ENCODE results near the gene ARL6IP5.

The ARL6IP5 gene

DNA sequence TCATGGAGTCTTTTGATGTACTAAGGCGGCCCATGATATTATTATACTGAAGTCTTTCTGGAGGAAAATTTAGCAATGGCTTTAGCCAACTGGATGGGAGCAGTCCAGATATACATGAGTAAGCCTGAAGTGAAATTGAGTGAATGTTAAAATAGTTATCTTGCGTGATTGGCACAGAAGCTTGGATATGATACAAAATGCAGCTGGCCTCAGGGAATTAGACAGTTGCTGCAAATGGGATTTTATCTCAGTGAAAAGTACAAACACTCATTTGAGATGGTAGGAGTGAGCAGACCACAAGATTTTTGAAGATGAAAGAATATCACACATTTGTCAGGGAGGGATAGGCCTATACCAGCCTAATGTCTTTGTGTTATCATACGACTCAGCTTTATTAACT is 28.8 kb downstream of the ARL6IP5 start:
- no peak for FAIRE-seq
- no peak for DNase-seq (ENCODE audit: insufficient read length, low spot score)

DNA sequence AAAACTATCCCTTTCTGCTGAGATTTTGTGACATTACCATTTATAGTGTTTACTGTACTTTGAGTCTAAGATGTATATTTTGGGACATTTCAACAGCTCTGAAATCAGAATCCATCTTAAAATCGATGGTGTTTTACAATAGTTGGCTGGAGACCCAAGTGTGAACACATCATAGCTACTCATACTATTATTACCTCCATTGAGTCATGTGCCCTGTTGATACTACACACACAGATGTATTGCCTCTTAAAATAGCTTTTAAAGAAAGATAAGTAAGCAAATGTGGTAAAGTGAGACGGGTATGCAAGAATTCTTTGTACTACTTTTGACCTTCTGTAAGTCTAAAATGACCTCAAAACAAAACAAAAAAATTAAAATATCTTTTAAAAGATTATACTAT is 31.0 kb downstream of the ARL6IP5 start:
- FAIRE-seq: no peak
- DNase-seq (ENCODE audit: insufficient read length, low spot score): no peak

GRCh38 chr3:69116162-69116561 is 31.4 kb downstream of the ARL6IP5 start:
- no peak for DNase-seq (ENCODE audit: insufficient read length, low spot score)
- FAIRE-seq: no peak

DNA sequence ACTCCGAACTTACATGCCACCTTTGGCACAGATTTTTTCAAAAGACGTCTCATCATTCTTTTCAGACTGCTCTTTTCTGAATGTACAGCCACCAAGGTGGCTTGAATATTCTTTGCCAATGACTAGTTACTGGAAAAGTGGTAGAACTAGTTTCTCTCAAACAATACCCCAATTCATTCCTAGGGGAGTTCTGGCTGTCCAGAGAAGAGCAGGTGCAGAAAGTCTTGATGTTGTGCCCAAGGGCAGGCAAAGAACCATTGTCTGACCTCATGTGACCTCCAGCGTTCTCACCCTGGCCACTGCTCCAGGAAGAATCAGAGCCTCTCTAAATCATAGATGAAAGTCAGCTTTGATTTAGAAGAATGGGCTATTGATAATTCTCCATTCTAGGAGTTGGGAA is 32.2 kb downstream of the ARL6IP5 start:
- FAIRE-seq (no peak), DNase-seq (ENCODE audit: insufficient read length, low spot score) (no peak)

DNA sequence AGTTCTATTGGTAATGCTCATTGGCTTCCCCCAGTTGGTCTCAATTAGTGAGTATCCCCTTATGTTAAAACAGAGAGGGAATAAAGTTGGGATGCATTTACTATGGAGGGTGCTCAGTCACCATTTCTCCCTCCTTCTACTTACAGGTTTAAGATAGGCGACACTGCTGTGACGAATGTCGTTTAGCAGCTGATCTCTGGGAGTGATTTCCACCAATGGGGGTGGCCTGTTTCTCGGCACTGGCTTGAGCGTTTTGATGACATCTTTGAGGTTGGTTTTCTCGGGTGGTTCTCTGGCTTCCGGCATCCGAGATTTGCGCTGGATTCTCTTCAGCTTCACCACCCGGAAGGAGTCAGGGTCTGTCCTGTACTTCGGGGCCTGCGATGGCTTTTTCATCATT is 33.8 kb downstream of the ARL6IP5 start:
- DNase-seq (ENCODE audit: insufficient read length, low spot score) (no peak), FAIRE-seq (no peak)

DNA sequence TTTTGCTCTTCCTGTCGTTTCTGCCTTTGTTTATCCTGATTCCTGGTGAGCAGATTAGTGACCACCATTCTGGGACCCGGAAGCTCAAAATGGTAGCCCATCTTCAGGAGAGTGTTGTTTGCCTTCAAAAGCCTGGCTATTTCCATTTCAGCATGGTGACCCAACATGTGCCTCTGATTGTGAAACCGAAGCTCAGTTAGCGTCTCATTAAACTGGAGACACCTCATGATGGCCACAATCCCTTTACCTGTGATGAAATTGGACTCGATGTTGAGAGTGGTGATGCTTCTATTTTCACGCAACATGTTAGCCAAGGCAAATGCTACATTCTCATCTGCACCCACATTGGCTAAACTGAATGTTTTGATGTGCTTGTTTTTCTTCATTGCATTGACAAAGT is 34.4 kb downstream of the ARL6IP5 start:
- no peak for FAIRE-seq

DNA sequence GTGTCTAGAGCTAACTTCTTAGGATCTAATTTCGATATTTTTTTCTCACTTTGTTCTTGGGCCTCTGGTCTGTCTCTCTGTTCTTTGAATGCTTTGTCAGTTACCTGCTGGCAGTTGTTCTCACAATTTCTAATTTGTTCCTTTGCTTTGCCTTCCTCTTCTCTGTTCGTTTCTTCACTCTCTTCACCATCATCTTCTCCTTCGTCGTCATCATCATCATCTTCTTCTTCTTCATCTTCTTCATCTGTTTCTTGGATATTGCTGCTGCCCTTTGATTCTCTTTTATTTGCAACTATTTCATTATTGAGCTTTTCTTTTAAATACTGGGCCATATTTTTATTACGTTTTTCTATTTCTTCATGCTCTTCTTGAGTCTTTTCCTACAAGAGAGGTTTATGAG is 34.9 kb downstream of the ARL6IP5 start:
- FAIRE-seq (no peak), DNase-seq (ENCODE audit: insufficient read length, low spot score) (no peak)

More for the DNA sequence above, 34.4 kb downstream of the ARL6IP5 start:
- DNase-seq (ENCODE audit: insufficient read length, low spot score): no peak

- DNase-seq (ENCODE audit: insufficient read length, low spot score) (peak; percentile 32), FAIRE-seq (peak; percentile 95)
Measured at GRCh38 chr3:69120879-69121464, 36.2 kb downstream of the ARL6IP5 start.

GRCh38 chr3:69121513-69121912 is 36.8 kb downstream of the ARL6IP5 start:
- no peak for DNase-seq (ENCODE audit: insufficient read length, low spot score)
- no peak for FAIRE-seq

GRCh38 chr3:69121950-69122349 is 37.2 kb downstream of the ARL6IP5 start:
- no peak for FAIRE-seq
- DNase-seq (ENCODE audit: insufficient read length, low spot score): no peak

GRCh38 chr3:69122403-69122802 is 37.7 kb downstream of the ARL6IP5 start, which contains the start of gene LMOD3:
TSS of gene LMOD3 (minus strand) at chr3:69122595. CDS start at chr3:69122386, 209 bp downstream.
- FAIRE-seq (no peak), DNase-seq (ENCODE audit: insufficient read length, low spot score) (no peak)

DNA sequence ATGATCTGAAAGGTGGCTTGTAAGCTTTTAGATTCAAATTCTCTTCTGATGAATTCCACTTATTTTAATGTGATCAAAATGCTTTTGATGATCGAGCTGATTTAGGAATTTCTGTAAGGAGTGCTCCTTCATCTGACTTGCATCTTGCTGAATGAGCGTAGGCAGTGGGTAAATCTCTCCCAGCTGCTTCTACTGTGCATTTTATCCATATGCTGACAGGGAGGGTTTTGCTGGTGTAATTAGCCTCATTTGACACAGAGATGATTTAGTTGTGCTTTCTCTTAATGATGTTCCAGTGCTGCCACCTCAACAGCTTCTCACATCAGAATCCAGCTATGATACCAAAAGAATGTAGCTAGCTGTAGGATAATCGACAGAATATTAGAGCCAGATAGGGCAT is 41.5 kb downstream of the ARL6IP5 start:
- FAIRE-seq (no peak), DNase-seq (ENCODE audit: insufficient read length, low spot score) (no peak)

DNA sequence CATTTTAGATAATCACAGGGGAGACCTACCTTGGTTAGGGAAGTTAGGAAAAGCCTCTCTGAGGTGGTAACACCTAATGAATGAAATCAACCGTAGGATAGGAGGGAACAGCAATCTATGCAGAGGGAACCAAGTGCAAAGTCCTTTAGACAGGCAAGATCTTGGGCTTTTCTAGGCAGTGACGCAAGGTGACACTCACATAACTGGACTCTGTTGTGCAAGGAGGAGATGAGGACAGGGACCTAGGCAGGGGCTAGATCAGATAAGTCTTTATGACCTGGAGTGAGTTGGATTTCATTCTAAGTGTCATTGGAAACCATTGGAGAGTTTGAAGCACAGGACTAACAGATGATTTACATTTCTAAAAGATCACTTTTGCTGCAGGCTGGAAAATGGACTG is 42.3 kb downstream of the ARL6IP5 start:
- FAIRE-seq: no peak
- DNase-seq (ENCODE audit: insufficient read length, low spot score): no peak

- no peak for FAIRE-seq
- no peak for DNase-seq (ENCODE audit: insufficient read length, low spot score)
Measured at GRCh38 chr3:69128509-69128908, 43.8 kb downstream of the ARL6IP5 start.

- no peak for DNase-seq (ENCODE audit: insufficient read length, low spot score)
- FAIRE-seq: no peak
Measured at GRCh38 chr3:69129531-69129930, 44.8 kb downstream of the ARL6IP5 start.

DNA sequence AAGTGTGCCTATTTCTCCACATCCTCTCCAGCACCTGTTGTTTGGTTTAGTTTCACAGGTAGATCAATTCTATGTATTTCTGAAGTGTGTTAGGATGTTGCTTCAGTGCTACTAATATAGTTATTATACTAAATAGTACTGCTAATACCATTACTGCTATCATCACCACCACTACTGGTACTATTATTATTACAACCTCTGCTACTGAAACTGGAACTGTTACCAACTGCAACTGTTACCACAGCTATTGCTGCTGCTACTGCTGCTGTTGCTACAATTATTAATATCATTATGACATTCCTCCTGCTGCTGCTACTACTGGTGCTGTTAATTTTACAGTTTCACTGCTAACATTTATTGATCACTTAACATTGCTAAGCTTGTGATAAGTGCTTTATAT is 46.0 kb downstream of the ARL6IP5 start:
- FAIRE-seq (no peak), DNase-seq (ENCODE audit: insufficient read length, low spot score) (no peak)

DNA sequence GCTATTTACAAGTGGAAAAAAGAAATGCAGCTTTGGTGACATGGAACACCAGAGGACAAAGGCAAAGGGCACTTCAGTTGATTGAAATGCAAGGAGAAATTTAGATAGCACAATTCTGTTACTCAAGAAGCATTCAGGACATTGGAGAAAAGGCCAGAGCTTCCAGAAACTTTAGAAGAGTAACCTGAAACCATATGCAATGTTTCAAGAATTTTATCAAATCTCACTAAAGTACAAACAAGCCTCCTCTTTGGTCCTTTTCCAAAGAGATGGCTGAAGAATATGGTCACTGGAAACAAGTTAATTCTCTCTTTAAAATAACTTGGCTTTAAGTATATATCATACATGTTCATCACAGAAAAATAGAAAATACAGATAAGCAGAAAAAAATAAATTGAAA is 52.3 kb downstream of the ARL6IP5 start:
- FAIRE-seq (no peak), DNase-seq (ENCODE audit: insufficient read length, low spot score) (no peak)

- no peak for DNase-seq (ENCODE audit: insufficient read length, low spot score)
- FAIRE-seq: no peak
Measured at GRCh38 chr3:69137412-69137811, 52.7 kb downstream of the ARL6IP5 start.

GRCh38 chr3:69141313-69141712 is 56.6 kb downstream of the ARL6IP5 start:
- no peak for FAIRE-seq

DNA sequence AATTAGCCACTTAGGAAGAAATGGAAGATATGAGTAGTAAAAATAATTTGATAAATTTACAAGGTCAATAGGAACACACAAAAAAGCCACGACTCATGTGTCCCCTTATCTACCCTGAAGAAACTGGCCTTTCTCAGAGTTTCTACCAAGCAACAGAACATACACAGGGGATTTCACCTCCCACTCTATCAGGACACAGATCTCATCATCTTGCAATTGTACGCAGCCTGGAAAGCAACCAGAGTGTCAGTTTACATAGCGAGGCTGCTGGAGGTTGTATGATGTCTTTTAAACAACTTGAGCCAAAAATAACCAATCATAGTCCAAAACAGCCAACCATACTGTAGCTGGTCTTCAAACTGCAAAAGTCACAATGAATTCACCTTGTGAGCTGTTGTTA is 57.4 kb downstream of the ARL6IP5 start:
- FAIRE-seq (no peak), DNase-seq (ENCODE audit: insufficient read length, low spot score) (no peak)

More at GRCh38 chr3:69141313-69141712, 56.6 kb downstream of the ARL6IP5 start:
- DNase-seq (ENCODE audit: insufficient read length, low spot score): no peak

GRCh38 chr3:69142797-69143454 is 58.2 kb downstream of the ARL6IP5 start:
- FAIRE-seq (no peak), DNase-seq (ENCODE audit: insufficient read length, low spot score) (no peak)

DNA sequence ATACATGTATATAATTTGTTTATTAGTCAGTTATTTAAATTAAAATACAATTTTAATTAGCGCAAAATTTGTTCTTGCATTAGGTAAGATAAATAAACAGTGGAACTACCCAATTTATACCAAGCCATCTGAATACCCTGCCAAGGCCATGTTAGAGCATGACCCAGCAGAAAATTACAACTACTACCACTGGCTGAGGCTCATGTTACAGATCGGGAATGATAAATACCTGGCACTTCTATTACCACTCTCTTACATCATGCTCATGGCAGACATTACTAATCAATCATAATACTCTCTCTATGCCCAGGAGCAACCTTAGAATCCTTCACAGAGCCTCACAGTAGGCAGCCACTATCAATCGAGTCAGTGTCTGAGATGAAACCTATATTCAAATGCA is 58.9 kb downstream of the ARL6IP5 start:
- DNase-seq (ENCODE audit: insufficient read length, low spot score): no peak
- FAIRE-seq: no peak
